ENCODE data around the gene MSANTD3. TPM values are rescaled to one million over a fixed set of nuclear protein-coding genes. Genes with fewer than 3 reads are reported as not detected.

Gene MSANTD3
- total and polyA plus RNA-seq, 2 of the 13 experiments (the other 11 are each of a cell fraction or from before 2014, with no cell fraction given), result 10.1 to 19.2 TPM

DNA sequence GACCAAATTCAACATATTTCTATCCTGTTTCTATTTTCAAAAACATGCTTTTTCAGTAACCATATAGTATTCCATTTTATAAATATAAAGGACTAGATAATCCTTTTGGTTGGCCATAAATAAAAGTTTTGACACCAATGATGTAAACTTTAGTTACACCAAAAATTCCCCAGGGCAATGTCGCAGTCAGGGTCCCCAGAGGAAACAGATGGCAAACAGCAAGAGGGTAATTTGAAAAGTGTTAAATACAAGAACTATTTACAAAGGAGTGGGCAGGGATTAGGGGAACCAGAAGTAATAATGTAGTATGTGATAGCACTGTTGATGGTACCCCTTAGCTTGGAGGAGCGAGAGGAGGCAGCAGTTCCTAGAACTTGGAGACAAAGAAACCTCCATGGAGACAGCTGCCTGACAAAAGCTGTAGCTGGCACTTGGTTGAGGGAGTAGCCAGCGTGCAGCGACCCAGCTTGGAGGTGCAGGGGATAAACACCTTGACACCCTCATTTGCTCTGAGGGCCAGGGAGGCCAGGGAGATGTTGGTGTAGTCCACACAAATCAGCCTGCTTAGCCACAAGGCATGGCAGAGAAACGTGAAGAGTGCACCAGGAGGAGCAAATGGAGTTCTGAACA, 18.3 kb upstream of the MSANTD3 start (continued):
- TF ChIP-seq, protein P1, sequence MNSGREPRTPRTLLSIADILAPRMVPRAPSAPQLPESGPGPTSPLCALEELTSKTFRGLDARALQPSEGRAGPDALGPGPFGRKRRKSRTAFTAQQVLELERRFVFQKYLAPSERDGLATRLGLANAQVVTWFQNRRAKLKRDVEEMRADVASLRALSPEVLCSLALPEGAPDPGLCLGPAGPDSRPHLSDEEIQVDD (CRISPR knock-in tag; IDR thresholded peaks at IDR 0.05; ENCODE audit: borderline replicate concordance), result no peak
- no peak for TF ChIP-seq TGIF2 (CRISPR knock-in tag; IDR thresholded peaks at IDR 0.05)
- TF ChIP-seq JUNB (CRISPR knock-in tag; IDR thresholded peaks at IDR 0.05; ENCODE audit: borderline replicate concordance), result no peak
- no peak for TF ChIP-seq ETV5 (CRISPR knock-in tag; IDR thresholded peaks at IDR 0.05; ENCODE audit: borderline replicate concordance)
- no peak for TF ChIP-seq CBX1 (IDR thresholded peaks at IDR 0.05; ENCODE audit: low read depth)
- no peak for TF ChIP-seq ZNF766 (CRISPR knock-in tag; IDR thresholded peaks at IDR 0.05; ENCODE audit: borderline replicate concordance)
- TF ChIP-seq ZNF234 (CRISPR knock-in tag; conservative IDR thresholded peaks at IDR 0.05), result no peak
- TF ChIP-seq, protein P2, sequence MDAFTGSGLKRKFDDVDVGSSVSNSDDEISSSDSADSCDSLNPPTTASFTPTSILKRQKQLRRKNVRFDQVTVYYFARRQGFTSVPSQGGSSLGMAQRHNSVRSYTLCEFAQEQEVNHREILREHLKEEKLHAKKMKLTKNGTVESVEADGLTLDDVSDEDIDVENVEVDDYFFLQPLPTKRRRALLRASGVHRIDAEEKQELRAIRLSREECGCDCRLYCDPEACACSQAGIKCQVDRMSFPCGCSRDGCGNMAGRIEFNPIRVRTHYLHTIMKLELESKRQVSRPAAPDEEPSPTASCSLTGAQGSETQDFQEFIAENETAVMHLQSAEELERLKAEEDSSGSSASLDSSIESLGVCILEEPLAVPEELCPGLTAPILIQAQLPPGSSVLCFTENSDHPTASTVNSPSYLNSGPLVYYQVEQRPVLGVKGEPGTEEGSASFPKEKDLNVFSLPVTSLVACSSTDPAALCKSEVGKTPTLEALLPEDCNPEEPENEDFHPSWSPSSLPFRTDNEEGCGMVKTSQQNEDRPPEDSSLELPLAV (CRISPR knock-in tag; conservative IDR thresholded peaks at IDR 0.05; ENCODE audit: low read depth), result no peak
- no peak for TF ChIP-seq MAFG (CRISPR knock-in tag; IDR thresholded peaks at IDR 0.05)

DNA sequence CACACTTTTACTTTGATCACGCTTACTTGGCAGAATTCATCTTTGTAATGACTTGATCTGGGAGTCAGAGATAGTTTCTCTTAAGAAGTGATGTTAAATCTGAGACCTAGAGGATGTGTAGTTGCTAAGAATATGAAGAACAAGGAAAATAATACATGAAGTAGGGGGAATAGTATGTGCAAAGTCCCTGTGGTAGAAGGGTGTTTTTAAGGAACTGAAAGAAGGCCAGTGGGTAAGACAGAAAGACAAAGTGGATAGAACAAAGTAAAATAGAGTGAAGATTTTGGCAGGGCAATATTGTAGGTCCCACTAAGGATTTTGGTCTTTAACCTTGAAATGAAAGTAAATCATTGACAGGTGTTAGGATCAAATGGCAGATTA, 17.8 kb upstream of the MSANTD3 start:
- intact Hi-C loops (cut with micrococcal nuclease; ENCODE audit: unreplicated experiment) (no loop called here), in situ Hi-C loops (cut with HindIII; ENCODE audit: extremely low pct_ligation_motif_present, low pct_unique_long_range_greater_than_20kb) (no loop called here)
- DNase-seq (ENCODE audit: low spot score), result no peak
- BruUV-seq (replicated peaks), result no TSS peak
- ChIA-PET POLR2A (no interaction called here), CTCF (ENCODE audit: low intra/inter-chr PET ratio, low total read pairs) (no interaction called here)
- Histone ChIP-seq H3K9me3 (ENCODE audit: low read length) (peaks cover 5% of the 10 kb centered on the region), H3K27me3 (ENCODE audit: control insufficient read depth in 1 of 2, insufficient read depth in 2 of 2, low read length in 2 of 2) (no peaks in the 10 kb centered on the region; a peak in 1 of 5 replicates), H3K9ac (ENCODE audit: insufficient read depth, low read depth, low read length) (no peak overlapping the region), H4K20me1 (ENCODE audit: insufficient read depth, low read length) (no peaks in the 10 kb centered on the region), H3K4me3 (replicated peaks in 1 of 3; ENCODE audit: insufficient read depth in 1 of 3, low read depth in 2 of 3, low read length in 3 of 3) (no peak overlapping the region), H3K4me1 (ENCODE audit: insufficient read depth, low read length) (peaks cover 14% of the 10 kb centered on the region), H2AFZ (ENCODE audit: low read length) (no peak overlapping the region), H3K27ac (ENCODE audit: extremely low read length, insufficient read depth, low read length) (no peak overlapping the region), H3K4me2 (ENCODE audit: low read depth, low read length) (peak overlapping the region; percentile 28; the same call in 1 of the 2 replicates), H3K79me2 (ENCODE audit: insufficient read depth, low read length) (no peaks in the 10 kb centered on the region), H3K36me3 (replicated peaks in 1 of 2; ENCODE audit: control insufficient read depth in 1 of 2, insufficient read depth in 2 of 2, low read length in 2 of 2) (no peaks in the 10 kb centered on the region)
- TF ChIP-seq ZFP36 (IDR thresholded peaks at IDR 0.05; ENCODE audit: borderline replicate concordance, low read depth, low read length, partially characterized antibody) (no peak), MAFK (conservative IDR thresholded peaks at IDR 0.05 in 1 of 2, IDR thresholded peaks at IDR 0.05 in 1 of 2; ENCODE audit: low read length in 2 of 2) (peak; percentile 12 to 38; a peak in 1 of 4 replicates)
- FAIRE-seq, result no peak
- WGBS (ENCODE audit: low lambda C conversion rate), result 83% methylated on average over 1 of the region's 1 CpG
- ATAC-seq, result no peak
